C1 segment of cervical spinal cord (tissue), 14 donors: ENCODE measurements around the gene DOCK4.

Experiments
- DNase-seq, 14 donors: peaks; one replicate each; lab custom pipeline; 2025; lab: John Stamatoyannopoulos, UW

Gene DOCK4

DNA sequence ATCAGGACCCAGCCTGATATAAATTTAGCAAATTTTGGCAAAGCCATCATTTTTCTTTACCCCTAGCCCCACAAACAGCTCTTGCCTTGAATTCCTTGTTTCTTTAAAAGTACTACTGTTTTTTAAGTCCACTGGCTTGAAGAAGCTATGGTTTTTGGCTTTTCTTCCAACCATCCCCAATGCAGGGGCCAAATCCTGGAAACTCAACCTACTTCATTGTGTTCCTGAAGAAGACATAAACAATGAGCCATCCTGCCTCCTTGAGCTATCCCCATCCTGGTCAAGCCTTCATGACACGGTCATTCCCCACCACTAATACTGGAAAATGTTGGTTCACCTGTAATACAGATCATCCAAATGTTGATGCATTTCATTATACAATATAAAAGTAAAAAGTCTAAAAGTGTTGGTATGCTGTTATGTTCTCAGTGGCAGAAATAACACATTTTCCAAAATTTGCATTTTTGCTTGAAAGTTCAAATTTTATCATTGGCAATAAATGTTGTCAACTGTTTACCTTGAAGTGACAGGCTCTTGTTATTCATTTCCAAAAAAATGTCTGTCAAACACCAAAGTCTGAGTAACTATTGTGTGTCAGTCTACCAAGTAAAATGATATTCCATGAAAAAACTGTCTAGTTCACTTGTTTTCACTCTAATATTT is 92.2 kb downstream of the DOCK4 start:
- DNase-seq = no peak

DNA sequence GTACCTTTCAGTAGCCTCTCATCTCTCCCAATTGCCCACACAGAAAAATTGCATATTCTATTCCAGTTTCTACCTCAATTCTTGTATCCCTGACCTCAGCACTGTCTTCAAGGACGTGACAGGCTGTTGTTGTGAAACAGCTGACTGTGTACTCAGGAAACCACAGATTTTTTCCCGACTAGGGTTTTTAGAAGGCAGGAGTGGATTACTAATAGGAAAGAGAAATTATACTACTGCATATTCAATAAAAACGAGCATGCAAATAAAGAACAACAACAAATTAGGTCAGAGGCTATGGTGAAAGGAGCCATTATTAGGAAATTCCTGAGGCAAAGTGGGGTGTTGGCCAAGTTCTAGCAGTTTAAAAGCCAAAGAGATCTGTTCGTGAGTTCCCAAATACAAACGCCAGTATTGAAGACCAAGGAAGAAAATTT is 93.4 kb downstream of the DOCK4 start:
- DNase-seq = peak in 4 of 14 donors; percentile 22 to 72 (median 34)

DNA sequence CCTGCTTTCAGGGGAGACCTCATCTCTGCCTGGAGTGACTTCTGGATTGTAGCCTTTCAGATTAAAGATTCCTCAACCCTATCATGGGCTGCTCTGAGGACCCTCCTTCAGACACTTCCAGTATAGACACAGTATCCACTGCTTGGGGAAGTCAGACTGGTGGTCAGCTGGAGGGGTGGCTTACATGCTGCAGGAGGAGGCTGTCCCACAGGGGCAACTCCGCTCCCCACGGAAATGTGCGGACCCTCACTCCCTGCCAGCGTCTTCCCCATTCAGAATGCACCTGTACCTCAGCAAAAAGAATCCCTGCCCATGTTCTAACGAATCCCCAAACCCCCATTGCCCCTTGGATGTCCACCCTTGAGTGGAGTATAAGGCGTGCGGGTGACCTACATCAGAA is 95.5 kb downstream of the DOCK4 start:
- DNase-seq = no peak

DNA sequence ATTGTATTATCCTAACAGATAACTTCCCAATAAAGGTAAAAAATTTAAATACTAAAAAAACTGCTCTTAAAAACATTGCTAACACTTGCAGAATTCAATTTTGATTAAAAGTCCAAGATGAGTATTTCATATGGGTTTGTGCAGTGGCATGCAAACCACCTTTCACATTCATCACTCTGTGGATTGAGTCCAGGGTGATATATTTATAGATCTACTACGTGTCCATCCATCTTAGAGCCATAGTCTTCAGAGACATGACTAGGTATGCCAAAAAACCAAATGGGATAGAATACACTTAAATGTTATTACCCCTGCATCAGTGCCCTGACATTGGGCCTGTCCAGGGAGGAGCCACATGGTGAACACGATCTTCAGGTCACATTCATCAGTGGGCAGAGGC is 96.0 kb downstream of the DOCK4 start:
- no peak for DNase-seq

DNA sequence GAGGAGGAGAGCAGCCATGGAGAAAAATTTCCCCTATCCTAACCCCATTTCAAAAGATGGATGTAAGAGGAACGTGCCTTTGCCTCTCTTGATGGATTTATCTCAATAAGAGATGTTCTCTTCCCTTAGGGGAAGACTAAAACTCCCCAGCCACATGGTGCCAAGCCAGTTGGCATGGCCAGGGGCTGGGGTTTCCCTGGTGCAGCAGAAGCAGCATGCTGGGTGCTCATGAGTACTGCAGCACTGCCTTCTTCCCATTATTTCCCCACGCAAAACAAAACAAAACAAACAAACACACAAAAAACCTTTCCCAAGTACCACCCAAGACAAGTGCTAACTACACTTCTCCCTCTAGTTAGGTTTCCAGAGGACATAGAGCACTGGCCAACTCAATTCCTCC is 97.2 kb downstream of the DOCK4 start:
- DNase-seq = peak in 2 of 14 donors; percentile 32 to 43

DNA sequence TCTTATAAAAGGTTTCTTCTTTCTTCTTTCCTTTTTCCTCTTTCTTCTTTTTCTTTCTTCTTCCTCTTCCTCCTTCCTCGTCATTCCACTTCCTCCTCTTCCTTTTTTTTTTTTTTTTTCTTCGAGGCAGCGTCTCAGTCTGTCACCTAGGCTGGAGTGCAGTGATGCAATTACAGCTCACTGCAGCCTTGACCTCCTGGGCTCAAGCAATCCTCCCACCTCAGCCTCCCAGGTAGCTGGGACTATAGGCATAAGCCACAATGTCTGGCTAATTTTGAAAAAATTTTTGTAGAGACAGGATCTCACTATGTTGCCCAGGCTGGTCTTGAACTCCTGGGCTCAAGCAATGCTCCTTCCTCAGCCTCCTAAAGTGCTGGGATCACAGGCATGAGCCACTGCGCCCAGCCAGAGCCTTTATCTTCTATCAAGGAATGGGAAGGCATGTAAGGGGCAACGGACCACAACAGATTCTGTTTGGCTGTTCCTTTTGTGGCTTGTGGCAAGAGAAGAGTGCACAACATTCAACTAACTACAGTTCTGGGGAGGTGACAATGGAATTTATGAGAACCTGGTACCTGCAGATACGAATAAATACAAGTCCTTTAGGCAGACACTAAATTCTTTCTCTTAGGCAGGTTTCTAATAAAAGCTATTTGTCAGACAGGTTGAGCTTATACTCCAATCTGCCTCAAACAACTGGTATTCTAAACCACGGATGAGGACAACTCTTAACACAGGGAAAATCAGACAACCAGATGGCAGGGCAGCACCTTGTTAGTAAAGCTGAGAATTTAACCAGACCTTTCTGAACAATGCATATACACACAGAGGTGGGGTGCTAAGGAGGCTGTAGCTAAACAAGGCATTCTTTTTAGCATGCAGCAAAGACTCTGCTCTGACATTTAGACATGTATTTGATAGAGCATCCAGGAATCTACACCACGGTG is 100.3 kb downstream of the DOCK4 start:
- peak in 1 of 14 donors; percentile 10 for DNase-seq

DNA sequence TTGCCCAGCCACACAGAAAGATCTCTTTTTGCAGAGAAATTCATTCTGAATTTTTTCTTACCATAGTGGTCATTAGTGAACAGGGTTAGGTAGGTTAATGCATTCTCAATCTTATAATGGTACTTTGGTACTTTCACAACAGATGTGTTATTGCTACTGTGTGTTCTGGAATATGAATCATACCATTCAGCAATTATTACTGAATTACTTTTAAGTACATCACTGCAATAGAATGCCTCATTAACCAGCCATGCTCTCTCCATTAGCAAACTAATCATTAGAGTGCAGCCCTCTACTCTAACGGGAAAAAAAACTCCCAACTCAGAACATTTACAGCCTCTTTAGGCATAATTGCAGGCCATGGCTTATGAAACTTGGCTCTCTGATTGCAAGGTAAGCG is 102.1 kb downstream of the DOCK4 start:
- no peak for DNase-seq

DNA sequence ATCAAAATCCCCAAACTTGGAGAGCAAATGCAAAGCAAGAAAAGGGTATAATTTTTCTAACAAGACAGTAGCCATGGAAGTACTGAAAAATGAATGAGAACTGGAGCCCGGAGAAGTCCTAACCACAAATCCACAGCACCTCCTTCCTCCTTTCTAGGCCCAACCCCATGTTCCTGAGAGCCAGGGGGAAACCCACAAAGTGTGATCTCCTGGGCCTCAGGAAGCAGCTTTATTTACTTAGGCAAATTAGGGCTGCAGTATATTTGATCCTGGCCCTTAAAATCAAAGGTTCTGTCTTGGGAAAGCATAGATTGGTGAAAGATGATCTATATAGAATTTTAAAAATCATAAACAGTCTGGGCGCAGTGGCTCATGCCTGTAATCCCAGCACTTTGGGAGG is 103.0 kb downstream of the DOCK4 start:
- DNase-seq = no peak

DNA sequence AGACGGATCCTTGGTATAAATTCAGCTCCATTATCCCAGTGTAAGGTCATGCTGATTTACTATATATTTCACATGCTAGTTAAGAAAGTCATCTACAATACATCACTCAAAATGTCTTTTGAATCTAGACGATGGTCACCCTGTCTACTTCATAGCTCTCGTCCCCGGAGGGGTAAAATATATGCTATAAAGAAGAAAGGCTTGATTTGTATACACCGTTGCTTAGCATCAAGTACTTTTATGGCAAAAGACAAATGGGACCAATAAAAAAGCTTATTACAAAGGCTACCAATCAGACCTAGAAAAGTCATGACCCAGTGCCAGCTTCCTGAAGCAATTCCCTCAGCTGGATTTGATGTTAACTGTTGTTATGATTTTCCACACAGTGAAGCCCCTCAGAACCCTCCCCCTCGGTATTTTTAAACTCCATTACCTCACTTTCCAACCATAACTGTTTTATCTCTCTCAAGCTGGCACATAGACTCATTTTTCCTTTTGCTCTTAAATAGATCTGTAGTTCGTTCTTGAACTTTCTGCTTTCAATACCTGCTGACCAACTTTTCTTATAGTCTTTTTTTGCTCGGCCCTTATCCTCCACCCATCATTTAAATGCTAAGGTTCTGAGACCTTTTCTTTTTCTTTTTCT is 104.9 kb downstream of the DOCK4 start:
- DNase-seq = no peak

DNA sequence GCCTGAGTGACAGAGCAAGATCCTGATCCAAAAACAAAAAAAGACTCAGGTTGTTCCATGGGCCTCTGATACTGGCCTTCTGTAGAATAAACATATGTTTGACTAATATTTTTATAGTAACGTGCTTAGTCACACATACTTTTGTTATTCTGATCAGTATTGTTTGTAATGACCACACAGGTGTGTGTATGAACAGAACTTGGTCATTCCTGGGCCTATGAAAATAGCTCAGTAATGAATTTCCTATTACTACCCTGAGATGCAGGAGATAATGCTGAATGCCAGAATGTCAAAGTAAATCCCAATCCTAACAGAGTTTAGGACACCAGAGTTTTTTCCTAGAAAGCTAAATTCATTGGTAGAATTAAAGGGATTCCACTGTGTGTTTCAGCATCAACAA is 108.7 kb downstream of the DOCK4 start:
- no peak for DNase-seq

DNA sequence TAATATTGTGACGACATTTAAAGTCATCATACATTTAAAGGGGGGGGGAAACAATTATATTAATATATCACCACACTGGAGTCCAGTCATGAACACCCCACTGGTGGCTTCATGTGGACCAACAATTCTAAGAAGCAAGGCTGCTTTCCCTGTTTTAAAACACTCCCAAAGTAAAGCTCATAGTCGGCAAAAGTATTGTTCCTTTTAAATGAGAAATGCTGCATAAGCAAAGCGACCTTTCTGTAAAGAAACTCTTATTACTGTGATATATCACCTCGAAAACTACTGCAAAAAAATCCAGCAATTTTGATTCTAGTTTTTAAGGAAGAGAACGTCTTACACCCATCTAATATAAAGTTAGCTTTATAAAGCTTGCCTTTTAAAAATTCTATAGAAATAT is 112.8 kb downstream of the DOCK4 start:
- DNase-seq = no peak

DNA sequence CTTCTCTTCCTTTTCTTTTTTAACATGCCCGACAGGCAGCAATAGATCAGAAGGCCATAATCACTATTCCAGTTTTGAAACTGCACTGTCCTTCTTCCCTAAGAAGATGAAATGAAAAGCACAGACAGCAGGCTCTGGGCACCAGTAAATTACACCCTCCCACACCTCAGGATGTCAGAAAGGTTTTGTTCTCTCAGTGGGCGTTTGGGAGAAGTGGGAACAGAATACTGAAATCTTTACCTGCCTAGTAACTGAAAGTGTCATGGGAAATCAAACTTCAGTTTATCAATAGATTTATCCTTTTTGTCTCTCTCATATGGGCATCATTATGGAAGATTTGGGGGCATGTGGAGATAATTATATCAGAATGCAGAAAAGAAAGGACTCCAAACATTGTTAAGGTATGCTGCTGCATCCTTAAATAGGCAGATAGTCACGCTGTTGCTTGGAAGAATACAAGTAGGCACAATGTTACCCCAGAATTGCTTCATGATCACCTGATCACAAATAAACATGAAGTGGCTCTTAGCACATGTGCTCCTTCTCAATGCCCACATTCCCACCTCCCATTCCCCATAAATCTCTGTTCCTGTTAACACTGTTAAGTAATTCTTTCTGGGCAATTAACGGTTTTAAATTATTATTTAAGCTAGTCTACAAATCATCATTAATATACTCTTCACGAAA is 113.3 kb downstream of the DOCK4 start:
- DNase-seq = no peak

DNA sequence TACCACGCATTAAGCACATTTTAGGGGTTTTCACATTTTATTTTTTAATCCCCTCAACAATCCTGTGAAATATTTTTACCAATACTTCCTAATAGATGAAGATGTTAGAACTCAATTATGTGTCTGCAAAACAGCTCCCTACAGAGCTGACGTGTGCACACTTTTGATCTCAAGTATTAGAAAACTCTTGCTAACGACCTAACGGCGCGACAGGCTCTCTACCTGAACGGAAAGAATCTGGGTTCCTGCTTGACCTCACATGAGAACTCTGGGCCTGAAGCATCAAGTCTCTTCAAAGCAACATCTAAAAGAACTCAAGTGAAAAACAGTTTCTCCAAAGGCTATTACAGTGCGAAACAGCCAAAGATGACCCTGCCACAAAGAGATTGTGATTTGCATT is 113.9 kb downstream of the DOCK4 start:
- DNase-seq = no peak

DNA sequence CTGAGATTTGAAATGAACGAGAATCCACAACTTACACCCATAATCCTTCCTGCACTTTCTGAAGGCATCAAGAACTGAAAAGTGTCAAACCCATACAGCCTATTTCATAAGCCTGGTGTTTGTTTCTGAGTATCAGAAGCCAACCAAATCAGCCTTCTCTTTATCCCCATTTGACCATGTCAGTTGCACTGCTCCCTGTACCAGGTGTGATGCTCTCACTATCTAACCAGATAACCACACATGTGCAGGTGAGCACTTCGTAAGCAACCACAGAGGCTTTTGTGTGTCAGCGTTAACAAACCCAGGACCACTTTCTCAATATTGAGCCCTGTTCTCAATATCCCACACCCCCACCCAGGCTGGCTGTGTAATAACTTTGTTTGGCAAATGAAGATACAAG is 114.4 kb downstream of the DOCK4 start:
- no peak for DNase-seq

DNA sequence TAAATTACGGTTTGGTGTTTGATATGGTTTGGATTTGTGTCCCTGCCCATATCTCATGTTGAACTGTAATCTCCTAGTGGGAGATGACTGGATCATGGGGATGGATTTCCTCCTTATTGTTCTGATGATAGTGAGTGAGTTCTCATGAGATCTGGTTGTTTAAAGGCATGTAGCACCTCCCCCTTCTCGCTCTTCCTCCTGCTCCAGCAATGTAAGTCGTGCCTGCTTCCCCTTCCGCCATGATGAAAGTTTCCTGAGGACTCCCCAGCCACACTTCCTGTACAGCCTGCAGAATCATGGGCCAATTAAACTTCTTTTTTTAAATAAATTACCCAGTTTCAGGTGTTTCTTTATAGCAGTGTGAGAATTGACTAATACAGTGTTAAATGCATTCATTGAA is 116.6 kb downstream of the DOCK4 start:
- no peak for DNase-seq

DNA sequence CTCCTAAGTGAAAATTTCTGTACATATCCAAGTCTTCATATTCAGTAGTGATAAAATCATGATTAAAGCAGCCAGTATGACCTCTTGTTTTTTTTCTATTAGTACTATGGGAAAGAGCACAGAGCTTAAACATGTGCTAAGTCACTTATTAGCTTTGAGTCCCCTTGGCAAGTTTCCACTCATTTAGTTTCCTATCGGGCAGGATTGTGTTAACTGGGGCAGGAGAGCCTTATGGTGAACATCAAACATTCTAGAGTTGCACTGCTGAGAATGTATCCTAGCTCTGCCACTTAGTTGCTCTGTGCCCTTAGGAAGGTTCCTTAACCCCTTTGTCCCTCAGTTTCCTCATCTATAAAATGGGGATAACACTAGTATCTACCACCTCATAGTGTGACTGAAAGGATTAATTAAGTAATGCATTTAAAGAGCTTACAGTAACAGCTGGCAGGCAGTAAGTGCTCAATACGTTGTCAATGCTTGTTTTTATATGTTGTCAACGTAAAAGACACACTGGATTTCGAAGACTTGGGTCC is 117.6 kb downstream of the DOCK4 start:
- no peak for DNase-seq

DNA sequence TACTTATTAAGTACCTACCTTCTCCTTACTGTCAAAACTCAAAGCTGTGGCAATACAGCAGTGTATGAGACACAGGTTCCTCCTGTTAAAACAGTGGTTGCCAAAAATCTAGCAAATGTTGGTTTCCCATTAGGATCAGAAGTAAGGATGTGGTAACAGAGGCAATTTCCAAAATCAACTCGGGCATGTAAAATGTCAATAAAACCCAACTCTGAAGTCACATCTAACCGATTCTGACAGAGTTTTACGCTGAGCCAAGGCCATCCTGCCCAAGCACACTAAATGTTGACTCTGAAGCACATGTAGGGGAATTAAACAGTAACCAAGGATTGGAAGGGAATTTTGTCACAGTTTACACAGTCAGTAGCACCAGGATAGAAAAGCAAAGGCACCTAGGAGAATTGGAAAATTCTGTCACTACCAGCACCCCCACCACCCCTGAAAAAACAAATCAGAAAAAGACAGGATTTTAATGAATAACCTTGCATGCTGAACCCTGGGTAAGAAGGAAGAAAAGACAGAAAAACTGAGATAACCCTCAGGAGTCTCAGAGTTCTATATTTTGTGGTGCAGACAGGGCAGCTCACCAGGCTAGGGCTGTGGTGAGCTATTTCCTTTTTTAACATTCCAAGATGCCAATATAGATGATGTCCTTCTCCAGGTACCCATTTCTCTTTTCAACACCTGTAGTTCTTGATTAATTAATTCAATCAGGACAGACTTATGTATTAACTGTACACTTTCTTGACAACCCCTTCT is 119.5 kb downstream of the DOCK4 start:
- no peak for DNase-seq

DNA sequence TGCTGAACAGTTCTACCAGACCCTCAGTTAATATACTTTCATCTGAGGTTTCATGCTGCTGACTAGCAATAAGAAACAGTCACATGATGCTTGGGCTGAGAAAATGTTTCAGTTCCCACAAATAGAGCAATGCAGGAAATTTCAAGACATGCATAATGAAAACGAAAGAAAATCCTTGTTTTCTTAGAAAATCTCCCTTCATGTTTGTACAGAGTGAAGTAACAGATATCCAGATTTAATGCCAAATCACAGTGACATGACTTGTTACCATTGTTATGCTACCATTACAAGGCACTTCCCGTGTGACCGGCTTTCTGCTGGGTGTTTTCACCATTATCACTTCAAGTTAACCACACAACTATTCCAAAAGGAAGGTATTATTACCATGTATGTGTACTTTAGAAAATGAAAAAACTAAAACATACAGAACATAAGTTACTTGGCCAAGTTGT is 121.7 kb downstream of the DOCK4 start:
- DNase-seq = no peak

DNA sequence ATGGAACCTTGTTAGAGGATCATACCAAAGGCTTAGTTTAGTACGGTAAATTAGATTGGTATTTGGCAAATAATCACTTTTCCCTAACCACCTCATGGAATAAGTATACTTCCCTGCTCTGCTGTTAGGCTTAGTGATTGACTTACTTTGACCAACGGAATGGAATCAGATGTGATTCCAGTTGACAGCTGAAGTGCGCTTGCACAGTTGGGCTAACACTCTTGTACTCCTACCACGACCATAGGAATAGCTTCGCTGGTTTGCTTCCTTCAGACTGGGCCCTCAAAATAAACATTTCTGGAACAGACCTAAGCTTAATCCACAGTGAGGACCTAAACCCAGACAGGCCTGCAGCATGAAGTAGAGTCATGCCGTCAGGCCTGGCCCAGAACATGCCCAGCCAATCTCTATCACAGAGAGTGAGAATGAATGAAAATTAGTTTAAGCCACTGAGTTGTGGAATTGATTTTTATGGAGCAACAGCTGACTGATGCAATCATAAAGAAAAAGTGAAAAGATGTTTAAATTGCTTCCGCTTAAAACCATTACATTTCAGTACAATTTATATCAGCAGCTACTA is 122.3 kb downstream of the DOCK4 start:
- DNase-seq = no peak

DNA sequence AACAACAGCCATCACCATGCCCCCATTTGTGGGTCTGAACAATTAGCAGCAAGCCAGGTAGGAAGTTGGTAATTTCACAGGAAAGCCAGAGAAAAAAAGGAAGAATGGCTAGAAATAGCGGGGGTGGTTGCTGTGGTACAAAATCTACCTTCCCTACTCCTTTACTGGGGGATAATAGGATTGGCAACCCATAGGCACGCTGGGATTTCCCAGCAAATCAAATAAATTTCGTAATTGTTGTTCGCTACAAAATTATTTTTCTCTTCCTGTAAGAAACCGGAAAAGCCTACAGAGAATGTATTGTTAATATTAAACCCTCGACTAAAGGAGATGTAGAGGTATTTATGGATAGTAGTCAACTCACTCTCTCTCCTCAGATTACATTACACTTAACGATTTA is 123.9 kb downstream of the DOCK4 start:
- no peak for DNase-seq
